GM12891 (cell line): ENCODE measurements around the gene UBALD2.
"Not testable (repeated sequence)": the region's sequence is repeated elsewhere in the genome, so short reads cannot be mapped to it uniquely, and the experiment has no call there.

Experiments
- DNase-seq: peaks from one replicate; pipeline ENCODE4 v3.0.0; 2011; ENCODE audit warnings: low spot score; ENCODE audit not compliant: insufficient read length
- FAIRE-seq: peaks from 2 replicates; lab custom pipeline; 2011; peaks lifted over from hg19 to GRCh38; lab: Jason Lieb, UNC
- PAX5 ChIP-seq: IDR thresholded peaks from 2 replicates; pipeline ENCODE4 v1.6.1; 2011; ENCODE audit warnings: low read length, moderate library complexity, mild to moderate bottlenecking; ENCODE audit not compliant: insufficient read depth, severe bottlenecking
- POLR2A ChIP-seq: IDR thresholded peaks from 2 replicates; pipeline ENCODE4 v1.6.1; 2011; ENCODE audit warnings: low read depth, low read length, control low read depth
- POLR2AphosphoS5 ChIP-seq: IDR thresholded peaks from 2 replicates; pipeline ENCODE4 v1.6.1; 2011; ENCODE audit warnings: low read depth, low read length, control low read depth
- POU2F2 ChIP-seq: IDR thresholded peaks from 2 replicates; pipeline ENCODE4 v1.6.1; 2011; ENCODE audit warnings: low read depth, mild to moderate bottlenecking, control low read depth, low read length, moderate library complexity
- SPI1 ChIP-seq: IDR thresholded peaks from 2 replicates; pipeline ENCODE4 v1.6.1; 2011; ENCODE audit warnings: low read depth, low read length, control low read depth
- TAF1 ChIP-seq: IDR thresholded peaks from 2 replicates; pipeline ENCODE4 v1.6.1; 2011; ENCODE audit warnings: low read depth, low read length, control low read depth

The UBALD2 gene

DNA sequence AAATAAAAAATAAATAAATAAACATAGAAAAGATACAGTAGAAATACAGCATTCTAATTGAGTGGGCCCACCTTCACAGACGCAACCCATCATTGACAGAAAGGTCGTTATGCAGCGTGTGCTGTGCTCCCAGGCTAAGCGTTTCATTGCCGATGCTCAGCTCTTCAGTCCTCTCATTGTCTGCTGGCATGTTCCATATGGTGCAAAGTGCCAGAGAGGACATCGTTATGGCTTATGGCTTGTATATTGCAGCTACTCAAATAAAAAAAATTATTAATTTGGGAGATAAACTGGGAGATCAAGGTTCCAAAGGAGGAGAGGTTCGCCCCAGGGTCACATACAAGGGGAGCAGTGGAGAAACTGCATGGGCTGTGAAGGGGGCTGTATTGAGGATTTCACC lies 11.3 kb upstream of the UBALD2 start:
- no peak for FAIRE-seq
- DNase-seq = no peak
- TF ChIP-seq POU2F2 (no peak), POLR2AphosphoS5 (no peak), TAF1 (no peak), POLR2A (no peak), SPI1 (no peak), PAX5 (no peak)

DNA sequence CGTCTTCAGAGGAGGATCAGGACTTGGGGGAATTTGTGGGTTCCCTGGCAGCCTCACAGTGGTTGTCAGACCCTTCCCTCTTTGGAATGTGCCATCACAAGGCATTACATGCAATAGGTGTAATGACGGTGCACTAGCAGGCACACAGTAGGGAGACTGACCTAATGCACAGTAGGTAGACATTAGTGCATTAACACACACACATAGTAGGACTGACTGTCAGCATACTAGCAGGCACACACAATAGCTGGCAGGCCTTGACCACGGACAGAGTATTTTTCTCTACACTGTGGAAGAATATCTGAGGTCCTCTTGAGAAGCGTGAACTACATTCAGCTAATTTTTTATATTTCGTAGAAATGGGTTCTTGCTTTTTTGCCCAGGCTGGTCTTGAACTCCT lies 10.9 kb upstream of the UBALD2 start:
- FAIRE-seq (no peak), DNase-seq (no peak)
- TF ChIP-seq TAF1 = no peak
- TF ChIP-seq POU2F2 = no peak
- no peak for TF ChIP-seq POLR2A
- TF ChIP-seq POLR2AphosphoS5 = no peak
- no peak for TF ChIP-seq PAX5
- no peak for TF ChIP-seq SPI1

DNA sequence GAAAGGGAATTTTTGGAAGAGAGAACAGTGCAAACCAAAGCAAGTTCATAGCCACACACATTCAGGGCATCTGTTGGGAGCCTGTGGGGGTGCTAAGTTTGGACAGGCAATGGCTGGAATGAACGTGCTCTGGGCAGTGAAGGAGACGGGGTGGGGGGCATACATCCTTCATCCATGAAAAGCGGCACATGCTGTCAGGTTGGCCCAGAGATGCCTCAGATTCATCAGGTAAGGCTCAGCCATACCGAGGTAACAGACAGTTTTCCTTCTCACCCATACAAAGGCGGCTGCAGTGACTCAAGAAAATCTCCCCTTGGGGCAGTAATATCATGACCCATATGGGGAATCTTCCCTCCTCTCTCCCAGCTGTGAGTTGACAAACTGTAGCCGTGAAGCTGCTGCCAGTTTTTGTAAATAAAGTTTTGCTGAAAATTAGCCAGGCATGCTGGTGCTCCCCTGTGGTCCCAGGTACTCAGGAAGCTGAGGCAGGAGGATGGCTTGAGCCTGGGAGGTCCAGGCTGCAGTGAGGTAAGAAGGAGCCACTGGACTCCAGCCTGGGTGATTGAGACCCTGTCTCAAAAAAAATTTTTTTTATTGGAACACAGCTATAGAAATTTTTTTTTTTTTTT lies 9.2 kb upstream of the UBALD2 start:
- DNase-seq (no peak), FAIRE-seq (no peak)
- TF ChIP-seq SPI1 (no peak), PAX5 (no peak)

DNA sequence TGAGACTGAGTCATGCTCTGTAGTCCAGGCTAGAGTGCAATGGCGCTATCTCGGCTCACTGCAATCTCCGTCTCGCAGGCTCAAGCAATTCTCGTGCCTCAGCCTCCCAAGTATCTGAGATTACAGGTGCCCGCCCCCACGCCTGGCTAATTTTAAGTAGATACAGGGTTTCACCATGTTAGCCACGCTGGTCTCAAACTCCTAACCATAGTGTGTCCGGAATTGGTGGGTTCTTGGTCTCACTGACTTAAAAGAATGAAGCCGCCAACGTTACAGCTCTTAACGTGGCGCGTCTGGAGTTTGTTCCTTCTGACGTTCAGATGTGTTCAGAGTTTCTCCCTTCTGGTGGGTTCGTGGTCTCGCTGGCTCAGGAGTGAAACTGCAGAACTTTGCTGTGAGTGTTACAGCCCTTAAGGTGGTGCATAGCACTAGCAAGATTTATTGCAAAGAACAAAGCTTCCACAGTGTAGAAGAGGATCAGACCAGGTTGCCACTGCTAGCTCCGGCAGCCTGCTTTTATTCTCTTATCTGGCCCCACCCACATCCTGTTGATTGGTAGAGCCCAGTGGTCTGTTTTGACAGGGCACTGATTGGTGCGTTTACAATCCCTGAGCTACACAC lies 8.6 kb upstream of the UBALD2 start:
- FAIRE-seq = peak; percentile 50
- DNase-seq = not testable (repeated sequence)

DNA sequence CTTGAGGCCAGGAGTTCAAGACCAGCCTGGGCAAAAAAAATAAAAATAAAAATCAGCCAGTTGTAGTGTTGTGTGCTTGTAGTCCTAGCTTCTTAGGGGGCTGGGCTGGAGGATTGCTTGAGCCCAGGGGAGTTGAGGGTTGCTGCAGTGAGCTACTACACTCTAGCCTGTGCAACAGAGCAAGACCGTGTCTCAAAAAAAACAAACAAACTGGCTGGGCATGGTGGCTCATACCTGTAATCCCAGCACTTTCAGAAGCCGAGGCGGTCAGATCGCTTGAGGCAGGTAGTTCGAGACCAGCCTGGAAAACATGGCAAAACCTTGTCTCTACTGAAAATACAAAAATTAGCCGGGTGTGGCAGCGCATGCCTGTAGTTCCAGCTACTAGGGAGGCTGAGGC lies 4.9 kb upstream of the UBALD2 start:
- TF ChIP-seq POU2F2 (no peak), POLR2AphosphoS5 (no peak), POLR2A (no peak), TAF1 (no peak), SPI1 (no peak), PAX5 (peak; percentile 71)
- FAIRE-seq (peak; percentile 76), DNase-seq (no peak)

DNA sequence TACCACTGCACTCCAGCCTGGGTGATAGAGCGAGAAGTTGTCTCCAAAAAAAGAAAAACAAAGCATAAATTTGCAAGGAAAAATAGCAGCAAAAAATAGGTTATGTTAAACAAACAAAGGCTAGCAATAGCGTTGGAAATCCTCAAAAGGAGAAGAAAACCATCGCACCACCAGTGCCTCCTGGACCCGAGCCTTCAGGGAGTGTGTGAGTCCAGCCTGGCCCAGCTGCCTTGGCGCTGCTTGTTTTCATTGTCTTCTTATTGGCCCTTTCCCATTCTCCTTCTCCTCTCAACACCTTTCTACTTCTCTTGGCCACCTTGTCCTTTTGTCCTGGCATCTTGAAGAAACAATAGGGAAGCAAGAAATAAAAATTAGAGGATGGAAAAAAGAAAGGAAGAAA lies 4.5 kb upstream of the UBALD2 start:
- FAIRE-seq (no peak), DNase-seq (no peak)
- TF ChIP-seq POU2F2 (no peak), PAX5 (no peak)

DNA sequence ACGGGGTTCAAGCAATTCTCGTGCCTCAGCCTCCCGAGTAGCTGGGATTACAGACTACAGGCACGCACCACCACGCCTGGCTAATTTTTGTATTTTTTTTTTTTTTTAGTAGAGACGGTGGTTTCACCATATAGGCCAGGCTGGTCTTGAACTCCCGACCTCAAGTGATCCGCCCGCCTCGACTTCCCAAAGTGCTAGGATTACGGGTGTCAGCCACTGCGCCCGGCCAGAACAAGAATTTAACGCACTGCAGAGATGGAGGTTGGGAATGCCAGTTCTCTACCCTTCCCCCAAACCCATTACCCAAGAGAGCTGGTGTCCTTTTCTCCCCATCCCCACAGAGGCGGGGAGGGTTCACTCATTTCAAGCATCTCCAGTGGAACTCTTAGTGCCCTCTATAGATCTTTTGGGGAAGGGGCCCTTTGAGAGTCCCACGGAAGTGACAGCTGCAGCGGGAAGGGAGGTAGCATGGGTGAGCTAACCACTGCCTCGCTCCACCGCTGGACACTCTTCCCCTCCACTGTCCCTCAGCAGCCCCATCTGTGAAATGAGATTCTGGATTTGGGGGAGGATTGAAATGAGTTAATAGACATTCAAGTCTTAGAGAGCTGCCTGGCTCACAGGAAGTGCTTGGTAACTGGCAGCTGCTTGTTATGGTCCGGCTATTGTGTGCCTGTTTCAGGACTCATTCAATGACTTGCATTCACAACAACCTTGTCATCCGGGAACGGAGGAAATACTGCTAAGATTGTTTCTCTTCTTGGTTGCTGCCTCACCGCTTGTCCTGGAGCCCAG lies 3.5 kb upstream of the UBALD2 start:
- FAIRE-seq = peak; percentile 90
- no peak for DNase-seq
- no peak for TF ChIP-seq SPI1
- TF ChIP-seq POLR2AphosphoS5 = no peak
- no peak for TF ChIP-seq PAX5
- TF ChIP-seq TAF1 = no peak
- TF ChIP-seq POLR2A = no peak
- no peak for TF ChIP-seq POU2F2

DNA sequence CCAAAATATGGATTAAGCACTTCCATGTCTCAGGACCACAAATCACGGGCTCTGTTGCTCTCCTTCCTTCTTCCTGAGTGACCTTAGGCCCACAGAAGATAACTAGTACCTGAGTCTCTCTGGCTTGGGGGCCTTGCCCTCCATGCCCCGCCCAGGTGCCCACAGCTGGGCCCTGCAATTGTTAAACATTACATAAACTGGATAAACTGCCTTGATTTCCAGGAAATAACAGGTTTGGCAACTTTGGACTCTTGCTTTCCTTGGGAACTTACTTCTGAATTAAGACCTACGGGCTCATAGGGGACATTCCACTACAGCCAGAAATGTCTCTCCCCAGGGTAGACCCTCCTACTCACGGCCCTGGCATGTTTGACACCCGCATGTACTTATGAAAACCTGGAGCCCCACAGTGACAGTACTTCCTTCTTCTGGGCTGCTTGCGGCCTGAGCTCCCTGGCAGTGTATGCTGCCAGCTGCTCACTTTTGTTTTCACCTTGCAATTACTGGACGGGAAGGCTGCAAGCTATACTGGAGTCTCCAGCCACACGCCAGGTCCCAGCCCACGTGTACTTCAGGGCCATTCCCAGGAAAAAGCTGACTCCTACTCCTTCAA lies 2.3 kb upstream of the UBALD2 start:
- no peak for TF ChIP-seq POLR2A
- TF ChIP-seq POLR2AphosphoS5 = no peak; the same call in 1 of the 2 replicates
- TF ChIP-seq PAX5 = no peak
- no peak; the same call in 1 of the 2 replicates for TF ChIP-seq TAF1
- TF ChIP-seq SPI1 = peak; percentile 24; the same call in 1 of the 2 replicates
- TF ChIP-seq POU2F2 = 0 out of 2 replicates have a peak, but pooled peaks have one; percentile 7
- DNase-seq (no peak), FAIRE-seq (peak; percentile 87)

DNA sequence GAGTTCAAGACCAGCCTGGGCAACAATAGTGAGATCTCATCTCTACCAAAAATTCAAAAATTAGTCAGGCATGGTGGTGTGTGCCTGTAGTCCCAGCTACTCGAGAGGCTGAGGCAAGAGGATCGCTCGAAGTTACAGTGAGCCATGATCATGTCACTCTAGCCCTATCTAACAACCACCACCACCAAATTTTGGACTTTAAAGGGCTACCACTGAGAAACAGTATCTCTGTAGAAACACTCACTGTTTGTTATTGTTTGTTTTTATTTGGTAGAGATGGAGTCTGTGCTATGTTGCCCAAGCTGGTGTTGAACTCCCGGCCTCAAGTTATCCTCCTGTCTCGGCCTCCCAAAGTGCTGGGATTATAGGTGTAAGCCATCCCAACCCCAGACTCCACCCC lies 1.3 kb upstream of the UBALD2 start:
- no peak for FAIRE-seq
- no peak for DNase-seq
- TF ChIP-seq POU2F2 (no peak), SPI1 (no peak), POLR2A (no peak)

DNA sequence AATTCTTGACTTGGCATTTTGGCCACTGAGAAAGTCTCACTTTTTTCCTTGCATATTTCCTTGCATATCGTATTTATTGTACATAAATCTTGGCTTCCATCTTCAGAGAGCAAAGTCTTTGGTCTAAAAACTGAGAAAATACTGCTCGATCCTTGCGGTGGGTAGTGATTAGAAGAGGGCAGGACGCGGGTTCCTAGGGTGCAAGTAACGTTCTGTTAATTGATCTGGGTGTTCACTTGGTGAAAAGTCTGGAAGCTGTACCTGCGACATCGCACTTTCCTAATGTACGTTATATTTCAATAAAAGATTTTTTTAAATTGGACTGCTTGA lies 758 bp upstream of the UBALD2 start:
- TF ChIP-seq POLR2A = no peak
- no peak for TF ChIP-seq TAF1
- no peak for TF ChIP-seq POLR2AphosphoS5
- TF ChIP-seq SPI1 = no peak
- no peak for TF ChIP-seq POU2F2
- TF ChIP-seq PAX5 = no peak
- FAIRE-seq = no peak
- DNase-seq = no peak
